Motor neuron (in vitro differentiated cells): ENCODE data around the gene FARP2. TPM values are rescaled to one million over a fixed set of nuclear protein-coding genes. Genes with fewer than 3 reads are reported as not detected.

Experiments used
- ATAC-seq, 8 experiments: fragments of 200-7000 bp; cut with Tn5 transposase; replicated peaks in 6 of 8; 2 replicates each; pipeline ENCODE4 v1.8.0; 2021; ENCODE audit warnings: mild to moderate bottlenecking in 8 of 8, moderate library complexity in 8 of 8
- H3K27ac ChIP-seq, 2 donors: fragments of 250-450 bp; sonication (Bioruptor Pico); 2 replicates each; pipeline ENCODE4 v1.9.0; 2021; ENCODE audit warnings: antibody characterized with exemption in 2 of 2, mild to moderate bottlenecking in 2 of 2, moderate library complexity in 1 of 2
- H3K4me1 ChIP-seq, 2 donors: fragments of 250-450 bp; sonication (Bioruptor Pico); replicated peaks in 1 of 2; 2 replicates each; pipeline ENCODE4 v1.6.1; 2021; ENCODE audit warnings: antibody characterized with exemption in 2 of 2, mild to moderate bottlenecking in 2 of 2, moderate library complexity in 1 of 2
- H3K4me3 ChIP-seq, 5 donors: fragments of 250-450 bp; sonication (Bioruptor Pico); 2 replicates each; pipeline ENCODE4 v1.9.0; 2021; ENCODE audit warnings: antibody characterized with exemption in 5 of 5, mild to moderate bottlenecking in 5 of 5, moderate library complexity in 4 of 5
- WGBS, 10 experiments: fragments of 450-650 bp; shearing (Covaris generic); methylation state at CpG; one replicate each; pipeline ENCODE4 v1.0.0; 2022; 5-methylcytosine and 5-hydroxymethylcytosine counted together
- in situ Hi-C, 9 experiments: fragments of 400-800 bp; cut with MboI; loops; one replicate each; pipeline ENCODE4 v1.15.0; 2021; ENCODE audit warnings: low sequenced_read_pairs in 9 of 9, low pct_unique_long_range_greater_than_20kb in 2 of 9; ENCODE audit not compliant: unreplicated experiment in 9 of 9
- total RNA-seq, 8 experiments: library from RNA; unstranded; fragments of 300-600 nt; gene quantifications; 2 replicates each; pipeline versions ENCODE4 v1.2.3 to v1.2.4, GENCODE V29; 2022

Gene FARP2
- total RNA-seq, 8 experiments from 2014 or later: 11.9 to 41.2 (median 22.8) TPM

DNA sequence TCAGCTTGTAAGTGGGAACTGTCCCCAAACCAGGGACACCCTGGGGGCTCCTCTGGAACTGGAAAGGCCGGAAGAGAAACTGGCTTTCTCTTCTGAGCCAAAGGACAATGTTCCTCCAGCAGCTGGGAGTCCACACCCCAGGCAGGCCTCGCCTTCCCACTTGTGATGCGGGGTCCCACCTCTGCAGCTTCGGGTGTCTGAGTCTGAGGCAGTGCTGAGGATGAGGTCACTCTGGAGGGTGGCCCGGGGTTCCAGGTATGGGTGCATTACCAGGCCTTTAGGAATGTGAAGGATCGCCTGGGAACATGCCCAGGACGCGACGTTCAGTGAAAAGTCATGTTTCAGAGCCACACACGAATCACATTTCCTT lies 184.3 kb downstream of the FARP2 start:
- ATAC-seq: peak in 7 of 8 experiments; percentile 10 to 45 (median 30)
- peaks cover 7% of the 10 kb centered on the region in 2 donors for H3K4me1 ChIP-seq
- H3K27ac ChIP-seq: no peak overlapping the region
- 50 to 53% (median 50%) methylated on average over 2 to 4 of the region's 10 CpGs; no CpG with 5 or more reads in 7 of the 10 experiments for WGBS, 10 experiments
- H3K4me3 ChIP-seq: peak overlapping the region in 1 of 5 donors; percentile 34
- in situ Hi-C loops: no loop called here

DNA sequence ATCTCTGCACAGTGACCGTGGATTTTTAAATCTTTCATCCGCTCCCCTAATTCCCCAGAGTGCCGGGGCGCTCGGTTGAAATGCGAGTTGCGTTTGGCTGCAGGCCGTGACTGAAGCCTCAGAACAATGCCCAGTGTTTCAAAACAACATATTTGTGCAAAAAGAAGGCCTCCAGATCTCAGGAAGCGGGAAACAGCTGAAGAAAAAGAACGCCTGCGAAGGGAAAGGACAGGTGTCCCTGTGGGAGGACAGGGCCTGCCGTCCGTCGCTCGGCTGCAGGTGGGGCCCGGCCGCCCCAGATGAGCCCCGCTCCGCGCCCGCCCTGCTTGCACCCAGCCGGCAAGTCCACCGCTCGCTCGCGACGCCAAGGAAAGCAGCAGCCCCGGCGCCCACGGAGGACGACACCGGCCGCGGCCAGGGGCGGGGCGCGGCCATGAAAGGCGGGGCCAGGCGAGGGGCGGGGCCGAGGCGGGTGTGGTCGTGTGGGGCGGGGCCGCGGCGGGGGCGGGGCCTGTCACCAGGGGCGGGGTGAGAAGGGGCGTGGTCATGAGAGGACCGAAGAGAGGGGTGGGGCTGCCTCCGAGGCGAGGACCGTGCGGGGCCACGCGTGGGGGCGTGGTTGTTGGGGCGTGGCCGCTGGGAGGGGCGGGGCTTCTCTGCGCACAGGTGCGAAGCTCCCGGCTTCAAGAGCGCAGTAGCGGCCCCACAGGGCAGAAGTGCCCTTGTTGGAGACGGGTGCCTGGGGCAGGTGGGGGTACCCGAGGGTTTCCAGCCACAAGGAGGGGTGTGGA lies 184.9 kb downstream of the FARP2 start:
- in situ Hi-C loops: no loop called here
- Histone ChIP-seq H3K27ac (peak overlapping the region in 1 of 2 donors; percentile 47), H3K4me1 (peaks cover 7% of the 10 kb centered on the region in 2 donors), H3K4me3 (peak overlapping the region; percentile 14 to 34 (median 21))
- ATAC-seq: peak; percentile 60 to 92 (median 85)
- 37 to 80% (median 58%) methylated on average over 1 to 11 of the region's 68 CpGs; no CpG with 5 or more reads in 6 of the 10 experiments for WGBS, 10 experiments

DNA sequence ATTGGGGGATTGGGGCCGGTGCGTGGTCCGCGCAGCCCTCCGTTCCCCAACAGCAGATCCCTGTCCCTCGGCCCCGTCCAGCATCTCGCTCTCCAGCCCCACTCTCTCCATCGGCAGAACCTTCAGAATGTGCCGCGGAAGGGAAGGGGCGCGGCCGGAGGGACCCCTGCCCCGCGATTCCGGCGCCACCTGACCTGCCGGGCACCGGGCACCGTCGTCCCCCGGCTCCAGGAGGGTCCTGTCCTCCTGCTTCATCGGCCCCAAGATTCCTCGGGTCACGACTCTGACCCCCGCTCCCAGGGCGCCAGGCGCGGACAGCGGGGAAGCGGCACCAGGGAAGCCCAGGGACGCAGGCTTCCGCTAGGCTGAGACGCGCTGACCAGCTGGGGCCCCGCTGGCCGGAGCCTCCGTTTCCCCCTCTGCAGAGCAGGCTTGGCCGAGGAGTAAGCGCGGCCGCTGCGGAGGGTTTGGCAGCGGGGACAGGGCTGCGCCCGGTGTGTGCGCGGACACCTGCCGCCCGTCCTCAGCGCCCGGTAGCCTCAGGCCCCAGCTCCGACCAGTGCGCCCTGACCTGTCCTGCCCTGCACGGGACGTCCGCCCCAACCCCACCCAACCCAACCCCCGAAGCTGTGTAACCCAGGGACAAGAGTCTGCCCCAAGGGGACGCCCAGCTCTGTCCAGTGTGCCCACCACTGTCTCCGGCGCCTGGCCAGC lies 185.6 kb downstream of the FARP2 start:
- peaks cover 7 to 9% of the 10 kb centered on the region in 2 donors for H3K4me1 ChIP-seq
- WGBS, 10 experiments: no CpG with 5 or more reads among the region's 62 CpGs
- H3K4me3 ChIP-seq: peak overlapping the region; percentile 8 to 34 (median 21)
- no peak overlapping the region for H3K27ac ChIP-seq
- ATAC-seq: peak in 4 of 8 experiments; percentile 1 to 11 (median 5)
- in situ Hi-C loops: no loop called here

DNA sequence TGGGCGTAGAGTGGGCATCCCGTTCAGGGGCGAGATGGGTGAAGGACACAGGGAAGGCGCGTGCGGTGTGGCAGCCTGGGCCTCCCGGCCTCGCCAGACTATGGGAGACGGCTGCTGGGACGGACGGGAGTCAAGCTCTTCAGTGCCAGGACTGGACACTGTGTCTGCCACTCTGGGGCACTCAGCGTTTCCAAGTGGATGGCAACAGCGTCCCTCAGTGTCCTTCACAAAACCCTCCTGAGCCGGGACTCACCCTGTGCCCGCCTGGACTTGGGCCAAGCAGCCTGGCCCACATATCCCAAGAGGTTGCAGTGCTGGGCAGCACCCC lies 186.2 kb downstream of the FARP2 start:
- no peak overlapping the region for H3K27ac ChIP-seq
- WGBS, 10 experiments: 100% methylated on average over 2 of the region's 15 CpGs; no CpG with 5 or more reads in 9 of the 10 experiments
- no peak for ATAC-seq
- H3K4me3 ChIP-seq: no peak overlapping the region
- peaks cover 7 to 14% of the 10 kb centered on the region in 2 donors for H3K4me1 ChIP-seq
- in situ Hi-C loops: no loop called here

Other genes with a start within 250 kb of the FARP2 start
- gene PASK, start 206.8 kb upstream of the FARP2 start, total RNA-seq: 10 to 100 TPM in 5 of 8 experiments, 1 to 10 TPM in 3; 1.8 to 21.1 (median 11.0) TPM
- gene PPP1R7, start 205.8 kb upstream of the FARP2 start, total RNA-seq: 100 to 1,000 TPM in 1 of 8 experiments, 10 to 100 TPM in 7; 40.0 to 109 (median 63.1) TPM
- 1 to 10 TPM in 6 of 8 experiments, under 1 TPM in 2; 0.54 to 3.2 (median 1.7) TPM for gene ANO7, start 167.6 kb upstream of the FARP2 start, total RNA-seq
- 100 to 1,000 TPM; 141 to 466 (median 303) TPM for gene HDLBP, start 40.6 kb upstream of the FARP2 start, total RNA-seq
- gene SEPTIN2, start 40.4 kb upstream of the FARP2 start, total RNA-seq: 100 to 1,000 TPM; 163 to 382 (median 269) TPM
- gene STK25, start 152.3 kb downstream of the FARP2 start, total RNA-seq: 100 to 1,000 TPM in 4 of 8 experiments, 10 to 100 TPM in 4; 55.7 to 130 (median 103) TPM
- 10 to 100 TPM in 4 of 8 experiments, 1 to 10 TPM in 3, under 1 TPM in 1; 1.00 to 17.3 (median 7.2) TPM for gene BOK, start 202.5 kb downstream of the FARP2 start, total RNA-seq